Duodenal mucosa (tissue), 2 donors: ENCODE data around the gene RPS24.
A peak's percentile ranks its signal among the peaks of the same experiment; 100 is the strongest.
"Not testable (repeated sequence)": the region's sequence is repeated elsewhere in the genome, so short reads cannot be mapped to it uniquely, and the experiment has no call there.

Experiments
- H3K27ac ChIP-seq: one replicate; pipeline ENCODE4 v1.7.0; 2013; ENCODE audit warnings: low read depth, low read length
- H3K27me3 ChIP-seq, 2 donors: one replicate each; pipeline ENCODE4 v1.7.0; 2013; ENCODE audit warnings: low read length in 2 of 2, control low read depth in 1 of 2; ENCODE audit not compliant: insufficient read depth in 2 of 2, control insufficient read depth in 1 of 2
- H3K36me3 ChIP-seq, 2 donors: one replicate each; pipeline ENCODE4 v1.7.0; 2013; ENCODE audit warnings: low read length in 2 of 2, control low read depth in 1 of 2; ENCODE audit not compliant: insufficient read depth in 2 of 2, control insufficient read depth in 1 of 2
- H3K4me1 ChIP-seq, 2 donors: one replicate each; pipeline ENCODE4 v1.7.0; 2013; ENCODE audit warnings: low read length in 2 of 2, control low read depth in 1 of 2; ENCODE audit not compliant: insufficient read depth in 2 of 2, control insufficient read depth in 1 of 2
- H3K4me3 ChIP-seq, 2 donors: one replicate each; pipeline ENCODE4 v1.7.0; 2013; ENCODE audit warnings: low read length in 2 of 2, low read depth in 1 of 2
- H3K9ac ChIP-seq, 2 donors: one replicate each; pipeline ENCODE4 v1.7.0; 2013; ENCODE audit warnings: low read length in 2 of 2, low read depth in 1 of 2
- H3K9me3 ChIP-seq, 2 donors: one replicate each; pipeline ENCODE4 v1.7.0; 2013; ENCODE audit warnings: low read length in 2 of 2, control low read depth in 1 of 2; ENCODE audit not compliant: control insufficient read depth in 1 of 2

The RPS24 gene

GRCh38 chr10:78033637-78034470 is at the start of gene RPS24:
RPS24 (plus strand) TSS chr10:78033863; CDS start chr10:78033902, 39 bp downstream.
- peaks cover 26 to 34% of the 10 kb centered on the region in 2 donors for H3K4me1 ChIP-seq
- peaks cover 28 to 39% of the 10 kb centered on the region in 2 donors for H3K36me3 ChIP-seq
- H3K4me3 ChIP-seq: peak within 1 kb of the TSS; percentile 72 to 95
- no peaks in the 10 kb centered on the region for H3K27me3 ChIP-seq
- no peaks in the 10 kb centered on the region for H3K9me3 ChIP-seq
- H3K27ac ChIP-seq: peak within 1 kb of the TSS; percentile 68
- H3K9ac ChIP-seq: peak within 1 kb of the TSS; percentile 73 to 79

- Histone ChIP-seq H3K4me3 (no peak overlapping the region), H3K27me3 (no peaks in the 10 kb centered on the region), H3K27ac (no peak overlapping the region), H3K36me3 (peaks cover 68 to 92% of the 10 kb centered on the region in 2 donors), H3K9me3 (no peaks in the 10 kb centered on the region), H3K9ac (no peak overlapping the region), H3K4me1 (no peaks in the 10 kb centered on the region)
Observed at GRCh38 chr10:77984986-77985385, 48.7 kb upstream of the RPS24 start.

- H3K27ac ChIP-seq: no peak overlapping the region
- no peaks in the 10 kb centered on the region for H3K4me1 ChIP-seq
- no peaks in the 10 kb centered on the region for H3K9me3 ChIP-seq
- H3K9ac ChIP-seq: no peak overlapping the region
- no peaks in the 10 kb centered on the region for H3K27me3 ChIP-seq
- no peak overlapping the region for H3K4me3 ChIP-seq
- H3K36me3 ChIP-seq: peaks cover 64 to 89% of the 10 kb centered on the region in 2 donors
Observed at GRCh38 chr10:77987671-77988255, 45.9 kb upstream of the RPS24 start.

GRCh38 chr10:77989081-77989724 is 44.5 kb upstream of the RPS24 start:
- H3K27me3 ChIP-seq: no peaks in the 10 kb centered on the region
- no peaks in the 10 kb centered on the region for H3K4me1 ChIP-seq
- no peaks in the 10 kb centered on the region for H3K9me3 ChIP-seq
- H3K36me3 ChIP-seq: peaks cover 67 to 89% of the 10 kb centered on the region in 2 donors
- no peak overlapping the region for H3K4me3 ChIP-seq
- H3K27ac ChIP-seq: no peak overlapping the region
- no peak overlapping the region for H3K9ac ChIP-seq

GRCh38 chr10:77993620-77994019 is 40.0 kb upstream of the RPS24 start:
- Histone ChIP-seq H3K9ac (no peak overlapping the region), H3K4me3 (no peak overlapping the region), H3K36me3 (peaks cover 35 to 52% of the 10 kb centered on the region in 2 donors), H3K4me1 (no peaks in the 10 kb centered on the region), H3K27me3 (no peaks in the 10 kb centered on the region), H3K9me3 (no peaks in the 10 kb centered on the region), H3K27ac (no peak overlapping the region)

GRCh38 chr10:77998780-77999179 is 34.9 kb upstream of the RPS24 start:
- not testable (repeated sequence) for H3K9me3 ChIP-seq, H3K9ac ChIP-seq, H3K27ac ChIP-seq, H3K4me3 ChIP-seq, H3K4me1 ChIP-seq, H3K27me3 ChIP-seq
- peaks cover 35 to 51% of the 10 kb centered on the region in 2 donors for H3K36me3 ChIP-seq

GRCh38 chr10:78000206-78000605 is 33.5 kb upstream of the RPS24 start:
- Histone ChIP-seq H3K4me3 (no peak overlapping the region), H3K27me3 (no peaks in the 10 kb centered on the region), H3K27ac (no peak overlapping the region), H3K9me3 (no peaks in the 10 kb centered on the region), H3K36me3 (peaks cover 38 to 58% of the 10 kb centered on the region in 2 donors), H3K4me1 (no peaks in the 10 kb centered on the region), H3K9ac (no peak overlapping the region)

- Histone ChIP-seq H3K27me3 (no peaks in the 10 kb centered on the region), H3K4me1 (no peaks in the 10 kb centered on the region), H3K9me3 (no peaks in the 10 kb centered on the region), H3K27ac (no peak overlapping the region), H3K9ac (no peak overlapping the region), H3K36me3 (peaks cover 43 to 66% of the 10 kb centered on the region in 2 donors), H3K4me3 (no peak overlapping the region)
Observed at GRCh38 chr10:78000956-78001472, 32.6 kb upstream of the RPS24 start.

- Histone ChIP-seq H3K36me3 (peaks cover 50 to 78% of the 10 kb centered on the region in 2 donors), H3K27me3 (no peaks in the 10 kb centered on the region), H3K4me3 (no peak overlapping the region), H3K4me1 (no peaks in the 10 kb centered on the region), H3K9me3 (no peaks in the 10 kb centered on the region), H3K27ac (no peak overlapping the region), H3K9ac (no peak overlapping the region)
Observed at GRCh38 chr10:78002541-78003288, 30.9 kb upstream of the RPS24 start.
